NCI-H1930 (cell line): Measurements from ENCODE around the gene FNDC3B.

Source experiments
- DNase-seq, 2 experiments: peaks; one replicate each; lab custom pipeline; 2025; lab: John Stamatoyannopoulos, UW

The FNDC3B gene

GRCh38 chr3:172096881-172097420, 57.6 kb downstream of the FNDC3B start:
- no peak for DNase-seq

GRCh38 chr3:172097585-172097984, 58.2 kb downstream of the FNDC3B start:
- DNase-seq, result no peak

GRCh38 chr3:172098698-172099494, 59.5 kb downstream of the FNDC3B start:
- no peak for DNase-seq

- DNase-seq, result no peak
These were observed 60.1 kb downstream of the FNDC3B start for GRCh38 chr3:172099495-172099808.

- no peak for DNase-seq
These were observed 61.1 kb downstream of the FNDC3B start for GRCh38 chr3:172100482-172100881.

GRCh38 chr3:172101107-172101506, 61.7 kb downstream of the FNDC3B start:
- DNase-seq, result no peak

- DNase-seq, result no peak
These were observed 62.9 kb downstream of the FNDC3B start for GRCh38 chr3:172102123-172102882.

- DNase-seq, result no peak
These were observed 63.5 kb downstream of the FNDC3B start for GRCh38 chr3:172102883-172103310.

- DNase-seq, result no peak
These were observed 64.3 kb downstream of the FNDC3B start for GRCh38 chr3:172103724-172104123.

- peak; percentile 6 to 8 for DNase-seq
These were observed 65.2 kb downstream of the FNDC3B start for GRCh38 chr3:172104471-172105072.

- no peak for DNase-seq
These were observed 66.9 kb downstream of the FNDC3B start for GRCh38 chr3:172106037-172106954.

GRCh38 chr3:172106989-172107388, 67.6 kb downstream of the FNDC3B start:
- no peak for DNase-seq

GRCh38 chr3:172107403-172107802, 68.0 kb downstream of the FNDC3B start:
- no peak for DNase-seq

- no peak for DNase-seq
These were observed 70.9 kb downstream of the FNDC3B start for GRCh38 chr3:172110127-172110779.

GRCh38 chr3:172111163-172111562, 71.8 kb downstream of the FNDC3B start:
- no peak for DNase-seq

GRCh38 chr3:172112078-172112733, 72.8 kb downstream of the FNDC3B start:
- DNase-seq, result no peak

GRCh38 chr3:172112734-172113120, 73.3 kb downstream of the FNDC3B start:
- no peak for DNase-seq

- no peak for DNase-seq
These were observed 74.3 kb downstream of the FNDC3B start for GRCh38 chr3:172113710-172114109.

- DNase-seq, result no peak
These were observed 75.7 kb downstream of the FNDC3B start for GRCh38 chr3:172115059-172115458.

GRCh38 chr3:172115787-172116186, 76.4 kb downstream of the FNDC3B start:
- no peak for DNase-seq

GRCh38 chr3:172118019-172118418, 78.6 kb downstream of the FNDC3B start:
- no peak for DNase-seq
